Spleen (tissue), 11 donors: ENCODE measurements around the gene RPS3. TPM values are rescaled to one million over a fixed set of nuclear protein-coding genes. Genes with fewer than 3 reads are reported as not detected.
"Not testable (repeated sequence)": the region's sequence is repeated elsewhere in the genome, so short reads cannot be mapped to it uniquely, and the experiment has no call there.

Experiments
- DNase-seq: peaks from one replicate; pipeline ENCODE4 v3.0.0-alpha.2; 2020
- H3K27ac ChIP-seq, 8 donors: fragments of 200-600 bp; sonication (generic) in 7 of 8; 1 replicate in 4 of 8; 2 replicates in 4 of 8; pipeline versions ENCODE4 v1.5.0 to v1.8.0; 2016 to 2021; ENCODE audit warnings: inconsistent platforms in 4 of 8, mild to moderate bottlenecking in 4 of 8, moderate library complexity in 1 of 8
- H3K27me3 ChIP-seq, 7 donors: fragments of 200-600 bp; sonication (generic) in 6 of 7; replicated peaks in 1 of 7; 1 replicate in 4 of 7; 2 replicates in 3 of 7; pipeline versions ENCODE4 v1.5.0 to v1.8.0; 2016 to 2021; ENCODE audit warnings: inconsistent platforms in 3 of 7, mild to moderate bottlenecking in 1 of 7
- H3K36me3 ChIP-seq, 6 donors: fragments of 200-600 bp; sonication (generic) in 5 of 6; 1 replicate in 4 of 6; 2 replicates in 2 of 6; pipeline versions ENCODE4 v1.5.0 to v1.8.0; 2016 to 2021; ENCODE audit warnings: inconsistent platforms in 2 of 6
- H3K4me1 ChIP-seq, 6 donors: fragments of 200-600 bp; sonication (generic) in 5 of 6; 1 replicate in 3 of 6; 2 replicates in 3 of 6; pipeline versions ENCODE4 v1.5.0 to v1.8.0; 2016 to 2021; ENCODE audit warnings: inconsistent platforms in 3 of 6
- H3K4me3 ChIP-seq, 8 donors: fragments of 200-600 bp; sonication (generic) in 7 of 8; 1 replicate in 4 of 8; 2 replicates in 4 of 8; pipeline versions ENCODE4 v1.5.0 to v1.8.0; 2016 to 2021; ENCODE audit warnings: inconsistent platforms in 4 of 8, mild to moderate bottlenecking in 4 of 8, moderate library complexity in 2 of 8
- H3K9me3 ChIP-seq, 8 donors: fragments of 200-600 bp; sonication (generic) in 7 of 8; 1 replicate in 4 of 8; 2 replicates in 4 of 8; pipeline versions ENCODE4 v1.5.0 to v1.8.0; 2016 to 2021; ENCODE audit warnings: inconsistent platforms in 4 of 8
- POLR2A ChIP-seq, 3 donors: fragments of 450-650 bp; IDR thresholded peaks; one replicate each; pipeline ENCODE4 v1.5.1; 2017; ENCODE audit warnings: antibody characterized with exemption in 3 of 3, mild to moderate bottlenecking in 1 of 3
- POLR2AphosphoS5 ChIP-seq, 3 donors: sonication (generic); formaldehyde crosslinking; IDR thresholded peaks; one replicate each; pipeline ENCODE4 v1.5.1; 2017; ENCODE audit warnings: antibody characterized with exemption in 3 of 3
- WGBS, 5 donors: extraction: QIAGEN DNeasy Blood & Tissue Kit in 3 of 5; methylation state at CpG; one replicate each; pipeline versions ENCODE4 v1.1.5 to v1.1.7; 2013 to 2018; 5-methylcytosine and 5-hydroxymethylcytosine counted together
- intact Hi-C: fragments of 100-400 bp; cut with DNase I; formaldehyde crosslinking; loops from one replicate; pipeline ENCODE4 v1.15.0; 2023; ENCODE audit warnings: low total_unique reads
- polyA plus RNA-seq, 3 donors: library from polyadenylated mRNA; stranded (reverse); fragments of 200-250 nt; gene quantifications; one replicate each; pipeline ENCODE4 v1.2.1, GENCODE V29; 2013
- total RNA-seq, 7 donors: library from RNA; depleted of rRNA in 3 of 7; stranded (reverse); fragments of >200 nt in 3 of 7; fragmentation: NEBNext Ultra II Directional in 4 of 7; extraction: Animal tissue kit (Norgen Biotek cat#: 25700) in 4 of 7; gene quantifications; one replicate each; pipeline versions ENCODE4 v1.1.0 to v1.2.1, GENCODE V29; 2016 to 2021
- TF ChIP-seq, protein P1 (sequence below), 11 experiments: fragments of 200-600 bp in 7 of 11; fragments of 450-650 bp in 4 of 11; sonication (generic) in 4 of 11; IDR thresholded peaks in 8 of 11; conservative IDR thresholded peaks in 3 of 11; 1 replicate in 7 of 11; 2 replicates in 4 of 11; pipeline versions ENCODE4 v1.4.0 to v1.8.0; 2016 to 2021; ENCODE audit warnings: antibody characterized with exemption in 11 of 11, inconsistent platforms in 4 of 11, mild to moderate bottlenecking in 1 of 11
- donor health status: healthy with polysubstance abuse.
- donor health status: DM: no; HTN: no; CAD: no; lungs with moderate emphysema.
- donor health status: DM: no; HTN: no; CAD: no.
- donor health status: Bipolar disorder and iron deficiency.
- donor health status: healthy.
- donor health status: DM: no; HTN: no; CAD: no.
- donor health status: DM: yes; HTN: yes; CAD: no.

The RPS3 gene
- total and polyA plus RNA-seq, 10 donors, result 1,482 to 5,449 (median 2,352) TPM

DNA sequence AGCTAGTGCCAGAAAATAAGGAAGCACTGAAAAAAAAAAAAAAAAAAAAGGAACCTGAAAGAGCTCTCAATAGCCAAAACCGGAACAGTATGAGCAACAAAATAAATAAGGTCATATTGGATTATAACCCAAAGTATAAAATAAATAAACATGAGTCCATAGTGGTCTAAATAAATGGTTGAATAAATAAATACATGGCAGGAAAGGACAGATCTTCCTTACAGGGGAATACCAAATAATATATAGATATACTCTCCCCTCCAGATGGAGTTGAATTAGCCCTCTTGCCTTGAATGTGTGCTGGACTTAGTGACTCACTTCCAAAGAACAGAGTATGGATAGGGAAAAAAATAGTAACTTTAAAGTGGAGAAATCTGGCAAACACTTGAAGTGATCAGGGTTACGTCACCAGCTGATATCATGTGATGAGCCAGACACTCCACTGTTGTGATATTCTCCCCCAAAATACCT is 33.6 kb upstream of the RPS3 start:
- Histone ChIP-seq H3K9me3 (peaks cover 0 to 15% (median 11%) of the 10 kb centered on the region in 8 donors), H3K27me3 (no peaks in the 10 kb centered on the region), H3K36me3 (no peaks in the 10 kb centered on the region), H3K4me1 (peaks cover 0 to 55% (median 19%) of the 10 kb centered on the region in 6 donors), H3K4me3 (no peak overlapping the region), H3K27ac (peak overlapping the region in 6 of 8 donors; percentile 29 to 76 (median 55))
- DNase-seq, result no peak
- TF ChIP-seq, protein P1, sequence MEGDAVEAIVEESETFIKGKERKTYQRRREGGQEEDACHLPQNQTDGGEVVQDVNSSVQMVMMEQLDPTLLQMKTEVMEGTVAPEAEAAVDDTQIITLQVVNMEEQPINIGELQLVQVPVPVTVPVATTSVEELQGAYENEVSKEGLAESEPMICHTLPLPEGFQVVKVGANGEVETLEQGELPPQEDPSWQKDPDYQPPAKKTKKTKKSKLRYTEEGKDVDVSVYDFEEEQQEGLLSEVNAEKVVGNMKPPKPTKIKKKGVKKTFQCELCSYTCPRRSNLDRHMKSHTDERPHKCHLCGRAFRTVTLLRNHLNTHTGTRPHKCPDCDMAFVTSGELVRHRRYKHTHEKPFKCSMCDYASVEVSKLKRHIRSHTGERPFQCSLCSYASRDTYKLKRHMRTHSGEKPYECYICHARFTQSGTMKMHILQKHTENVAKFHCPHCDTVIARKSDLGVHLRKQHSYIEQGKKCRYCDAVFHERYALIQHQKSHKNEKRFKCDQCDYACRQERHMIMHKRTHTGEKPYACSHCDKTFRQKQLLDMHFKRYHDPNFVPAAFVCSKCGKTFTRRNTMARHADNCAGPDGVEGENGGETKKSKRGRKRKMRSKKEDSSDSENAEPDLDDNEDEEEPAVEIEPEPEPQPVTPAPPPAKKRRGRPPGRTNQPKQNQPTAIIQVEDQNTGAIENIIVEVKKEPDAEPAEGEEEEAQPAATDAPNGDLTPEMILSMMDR (IDR thresholded peaks at IDR 0.05 in 8 of 11, conservative IDR thresholded peaks at IDR 0.05 in 3 of 11), result no peak
- TF ChIP-seq POLR2AphosphoS5 (IDR thresholded peaks at IDR 0.05) (no peak), POLR2A (IDR thresholded peaks at IDR 0.05) (no peak)
- intact Hi-C loops, result no loop called here
- WGBS, 5 donors, result 39 to 68% (median 48%) methylated on average over 2 of the region's 2 CpGs

DNA sequence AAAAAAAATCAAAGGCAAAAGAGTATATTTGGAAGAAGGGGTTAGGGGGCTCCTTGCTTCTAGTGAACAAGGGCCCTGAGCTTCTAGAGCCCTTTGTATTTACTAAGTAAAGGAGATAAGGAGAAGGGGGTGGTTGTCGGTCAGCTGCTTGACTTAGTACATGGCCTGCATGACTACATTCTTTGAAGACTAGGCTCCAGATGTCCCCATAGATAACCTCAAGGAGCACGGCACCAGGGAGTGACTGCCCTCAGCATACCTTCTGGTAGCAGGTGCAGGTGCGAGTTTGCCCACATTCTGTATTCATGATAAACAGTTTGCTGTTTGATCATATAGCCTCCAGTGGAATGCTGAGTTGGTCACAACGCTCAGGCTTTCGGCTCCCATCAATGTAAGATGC is 32.5 kb upstream of the RPS3 start:
- H3K4me3 ChIP-seq, intact Hi-C loops, H3K36me3 ChIP-seq, H3K27me3 ChIP-seq, H3K27ac ChIP-seq: not testable (repeated sequence)
- WGBS, 5 donors, result 82 to 96% (median 92%) methylated on average over 5 of the region's 5 CpGs
- peak; percentile 54 for DNase-seq
- Histone ChIP-seq H3K4me1 (peaks cover 0 to 50% (median 19%) of the 10 kb centered on the region in 6 donors), H3K9me3 (peaks cover 0 to 15% (median 11%) of the 10 kb centered on the region in 8 donors)

DNA sequence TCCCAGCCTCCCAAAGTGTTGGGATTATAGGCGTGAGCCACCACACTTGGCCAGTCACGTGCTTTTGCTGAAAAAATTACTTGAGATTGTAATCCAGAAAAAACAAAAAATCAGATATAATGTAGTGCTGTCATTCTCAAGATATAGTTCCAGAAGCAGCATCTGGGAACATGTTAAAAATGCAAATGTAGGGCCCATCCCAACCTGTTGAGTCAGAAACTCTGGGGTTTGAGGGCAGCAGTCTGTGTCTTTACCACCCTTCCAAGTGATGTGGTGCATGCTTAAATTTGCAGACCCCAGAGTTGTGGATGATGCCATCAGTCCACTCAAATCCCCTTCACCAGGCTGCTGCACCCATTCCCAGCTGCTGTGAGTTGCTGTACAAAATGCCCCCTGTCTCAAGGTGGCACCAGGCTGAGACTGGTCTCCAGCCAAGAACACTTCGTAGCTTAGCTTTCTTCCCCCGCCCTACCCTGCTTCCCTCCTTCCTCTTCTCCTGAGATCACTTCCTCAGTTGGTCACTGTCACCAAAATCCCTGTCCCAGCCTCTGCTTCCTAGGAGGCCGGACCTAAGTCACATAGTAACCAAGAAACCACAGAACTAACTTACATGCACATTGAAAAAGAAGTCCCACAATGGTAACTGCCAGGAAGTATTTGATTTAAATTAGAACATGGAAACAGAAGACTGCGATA is 29.6 kb upstream of the RPS3 start:
- Histone ChIP-seq H3K27me3 (no peaks in the 10 kb centered on the region), H3K36me3 (no peaks in the 10 kb centered on the region), H3K4me3 (no peak overlapping the region), H3K4me1 (peaks cover 0 to 45% (median 20%) of the 10 kb centered on the region in 6 donors), H3K27ac (peak overlapping the region in 5 of 8 donors; percentile 1 to 45 (median 13)), H3K9me3 (peaks cover 0 to 15% (median 11%) of the 10 kb centered on the region in 8 donors)
- WGBS, 5 donors, result 36 to 48% (median 41%) methylated on average over 6 of the region's 6 CpGs
- DNase-seq, result no peak
- intact Hi-C loops, result loop anchor here (10.0 kb wide), 1 partner anchor 445 kb away; no protein-coding TSS in a partner anchor
- no peak for TF ChIP-seq POLR2AphosphoS5 (IDR thresholded peaks at IDR 0.05)
- TF ChIP-seq POLR2A (IDR thresholded peaks at IDR 0.05), result no peak
- TF ChIP-seq, protein P1 (IDR thresholded peaks at IDR 0.05 in 8 of 11, conservative IDR thresholded peaks at IDR 0.05 in 3 of 11), result no peak

DNA sequence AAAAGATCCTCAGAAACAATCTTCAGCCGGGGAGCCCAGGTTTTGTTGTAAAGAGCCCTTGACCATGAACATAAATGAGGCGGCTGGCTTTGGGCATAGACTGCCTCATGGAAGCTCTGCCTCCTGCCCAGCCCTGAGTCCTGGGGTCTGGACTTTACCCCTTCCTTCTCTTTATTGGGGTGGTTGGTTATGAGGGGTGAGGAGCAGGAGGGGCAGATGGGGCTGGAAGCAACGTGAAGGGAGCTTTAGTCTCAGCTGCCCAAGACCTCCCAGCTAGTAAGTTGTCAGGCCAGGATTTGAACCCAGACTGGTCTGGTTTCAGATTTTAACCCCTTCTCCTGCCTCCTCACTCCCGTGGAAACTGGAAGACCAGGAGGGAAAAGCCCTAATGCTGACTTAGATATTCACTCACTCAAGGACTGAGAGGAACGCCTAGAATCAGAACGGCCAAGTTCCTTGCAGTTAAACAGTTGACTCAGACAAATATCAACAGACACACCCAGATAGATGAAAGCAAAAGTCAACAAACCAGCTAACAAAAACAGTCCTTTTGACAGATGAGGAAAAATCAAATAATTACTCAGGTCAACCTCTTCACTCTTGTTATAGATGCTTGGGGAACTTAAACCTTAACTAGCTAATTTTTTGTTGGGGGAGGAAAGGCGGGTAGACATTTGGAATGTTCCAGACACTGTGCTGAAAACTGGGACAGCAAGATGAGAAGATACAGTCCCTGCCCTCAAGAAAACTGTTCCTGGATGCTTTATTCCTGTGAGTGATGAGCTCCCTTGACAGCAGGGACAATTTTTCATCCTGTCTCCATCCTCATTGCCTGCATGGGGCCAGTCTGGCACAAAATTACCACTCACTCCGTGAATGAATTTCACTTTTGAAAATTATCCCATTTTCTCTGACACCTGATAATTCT is 27.1 kb upstream of the RPS3 start:
- Histone ChIP-seq H3K9me3 (peaks cover 0 to 15% (median 11%) of the 10 kb centered on the region in 8 donors), H3K36me3 (no peaks in the 10 kb centered on the region), H3K4me1 (peaks cover 0 to 32% (median 14%) of the 10 kb centered on the region in 6 donors), H3K27ac (peak overlapping the region in 1 of 8 donors; percentile 17), H3K4me3 (no peak overlapping the region), H3K27me3 (no peaks in the 10 kb centered on the region)
- 58 to 79% (median 74%) methylated on average over 8 of the region's 8 CpGs for WGBS, 5 donors
- DNase-seq, result peak; percentile 33
- intact Hi-C loops, result loop anchor here (10.0 kb wide), 1 partner anchor 447 kb away; no protein-coding TSS in a partner anchor
- TF ChIP-seq POLR2A (IDR thresholded peaks at IDR 0.05) (no peak), POLR2AphosphoS5 (IDR thresholded peaks at IDR 0.05) (no peak)
- TF ChIP-seq, protein P1 (IDR thresholded peaks at IDR 0.05 in 8 of 11, conservative IDR thresholded peaks at IDR 0.05 in 3 of 11), result no peak
